Measurements from ENCODE around the gene SEC14L1.

DNA sequence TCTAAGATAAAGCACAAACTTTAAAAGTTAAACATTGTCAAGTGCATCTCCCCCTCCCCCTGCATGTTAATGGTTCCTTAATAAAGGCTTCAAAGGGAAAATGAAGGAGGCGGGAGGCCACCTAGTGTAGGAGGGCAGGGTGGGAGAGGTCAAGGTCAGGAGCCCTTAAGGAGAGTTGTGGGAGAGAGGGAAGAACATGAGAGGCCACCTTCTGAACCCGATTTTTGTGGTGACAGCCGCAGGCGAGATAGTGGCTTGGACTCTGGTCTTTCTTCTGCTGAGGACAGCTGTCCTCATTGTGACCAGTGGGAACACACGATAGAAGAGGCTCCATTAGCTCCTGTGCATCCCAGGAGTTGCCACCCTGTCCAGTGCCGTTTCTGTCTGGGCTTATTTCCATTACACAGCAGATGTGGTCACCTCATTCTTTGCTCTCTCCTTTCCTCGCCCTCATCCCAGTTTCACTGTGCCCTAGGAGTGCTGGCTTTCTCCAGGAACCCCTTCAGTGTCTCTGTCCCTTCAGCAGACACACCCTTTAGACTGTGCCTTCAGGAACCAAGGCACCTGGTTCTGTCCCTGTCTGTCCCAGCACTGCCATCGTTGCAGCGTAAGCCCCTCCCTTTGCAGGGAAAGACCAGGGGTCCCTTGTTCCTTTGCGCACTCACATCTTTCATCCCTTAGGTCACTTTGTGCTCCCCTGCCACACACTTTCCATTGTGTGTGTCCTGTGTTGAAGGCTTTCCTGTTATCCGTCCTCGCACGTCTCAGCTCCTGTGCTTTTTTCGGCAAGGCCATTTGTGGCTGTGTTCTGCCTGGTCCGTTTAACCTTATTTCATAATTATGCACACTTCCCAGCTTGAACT is 7.5 kb downstream of the SEC14L1 start:
- TF ChIP-seq, protein P1, sequence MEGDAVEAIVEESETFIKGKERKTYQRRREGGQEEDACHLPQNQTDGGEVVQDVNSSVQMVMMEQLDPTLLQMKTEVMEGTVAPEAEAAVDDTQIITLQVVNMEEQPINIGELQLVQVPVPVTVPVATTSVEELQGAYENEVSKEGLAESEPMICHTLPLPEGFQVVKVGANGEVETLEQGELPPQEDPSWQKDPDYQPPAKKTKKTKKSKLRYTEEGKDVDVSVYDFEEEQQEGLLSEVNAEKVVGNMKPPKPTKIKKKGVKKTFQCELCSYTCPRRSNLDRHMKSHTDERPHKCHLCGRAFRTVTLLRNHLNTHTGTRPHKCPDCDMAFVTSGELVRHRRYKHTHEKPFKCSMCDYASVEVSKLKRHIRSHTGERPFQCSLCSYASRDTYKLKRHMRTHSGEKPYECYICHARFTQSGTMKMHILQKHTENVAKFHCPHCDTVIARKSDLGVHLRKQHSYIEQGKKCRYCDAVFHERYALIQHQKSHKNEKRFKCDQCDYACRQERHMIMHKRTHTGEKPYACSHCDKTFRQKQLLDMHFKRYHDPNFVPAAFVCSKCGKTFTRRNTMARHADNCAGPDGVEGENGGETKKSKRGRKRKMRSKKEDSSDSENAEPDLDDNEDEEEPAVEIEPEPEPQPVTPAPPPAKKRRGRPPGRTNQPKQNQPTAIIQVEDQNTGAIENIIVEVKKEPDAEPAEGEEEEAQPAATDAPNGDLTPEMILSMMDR (IDR thresholded peaks at IDR 0.05; ENCODE audit: low read depth, low read length): no peak
- TF ChIP-seq POLR2A (IDR thresholded peaks at IDR 0.05; ENCODE audit: extremely low read depth, insufficient read length): no peak

All from NB4 (cell line).